GM18907 (cell line): Measurements from ENCODE around the gene SVOP.
"Not testable (repeated sequence)": the region's sequence is repeated elsewhere in the genome, so short reads cannot be mapped to it uniquely, and the experiment has no call there.

Source experiments
- ATAC-seq: cut with Tn5 transposase; IDR thresholded peaks from one replicate; pipeline ENCODE4 v1.9.1; 2021; ENCODE audit warnings: mild to moderate bottlenecking, moderate library complexity; ENCODE audit not compliant: unreplicated experiment

SVOP gene

DNA sequence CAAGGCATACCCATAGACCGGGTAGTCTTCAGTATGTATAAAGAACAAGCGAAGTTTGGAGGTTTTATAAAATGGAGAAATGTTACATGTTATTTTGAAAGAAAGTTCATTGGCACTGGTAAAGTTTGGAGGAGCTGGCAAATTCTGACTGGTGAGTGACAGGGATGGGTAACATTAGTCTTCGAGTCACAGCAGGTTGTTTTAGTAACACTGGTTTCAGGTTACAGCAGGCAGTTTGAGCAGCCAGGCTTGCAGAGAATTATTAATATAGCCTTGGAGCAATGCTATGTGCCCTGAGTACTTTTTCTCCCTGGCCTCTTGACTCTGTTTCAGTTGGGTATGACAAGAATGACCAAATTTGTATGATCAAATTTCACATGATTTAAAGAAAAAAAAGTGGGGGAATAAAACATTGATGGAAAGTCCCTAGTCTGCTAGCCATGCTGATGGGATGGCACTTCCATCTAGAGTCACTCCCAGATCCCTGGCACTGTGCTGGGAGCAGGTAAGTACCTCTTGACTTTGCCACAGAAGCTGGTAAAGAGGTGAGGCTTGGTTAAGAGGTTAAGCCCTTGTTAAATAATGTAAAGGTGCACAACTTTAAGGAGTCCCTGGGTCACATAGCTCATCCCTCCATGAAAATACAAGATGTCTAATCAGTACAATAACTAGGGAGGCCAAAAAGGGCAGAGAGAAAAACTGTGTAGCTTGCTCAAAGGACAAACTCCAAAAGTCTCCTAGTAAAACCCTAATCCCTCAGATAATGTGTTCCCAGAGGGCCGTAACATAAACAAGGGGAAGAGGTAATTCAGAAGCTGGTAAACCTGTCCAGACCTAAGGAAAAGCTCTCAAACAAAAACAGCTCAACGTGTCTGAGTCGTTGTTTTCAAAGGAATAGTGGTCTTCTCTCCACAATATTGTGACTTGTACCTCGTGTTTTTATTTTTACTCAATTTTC lies 12.7 kb upstream of the SVOP start:
- no peak for ATAC-seq

DNA sequence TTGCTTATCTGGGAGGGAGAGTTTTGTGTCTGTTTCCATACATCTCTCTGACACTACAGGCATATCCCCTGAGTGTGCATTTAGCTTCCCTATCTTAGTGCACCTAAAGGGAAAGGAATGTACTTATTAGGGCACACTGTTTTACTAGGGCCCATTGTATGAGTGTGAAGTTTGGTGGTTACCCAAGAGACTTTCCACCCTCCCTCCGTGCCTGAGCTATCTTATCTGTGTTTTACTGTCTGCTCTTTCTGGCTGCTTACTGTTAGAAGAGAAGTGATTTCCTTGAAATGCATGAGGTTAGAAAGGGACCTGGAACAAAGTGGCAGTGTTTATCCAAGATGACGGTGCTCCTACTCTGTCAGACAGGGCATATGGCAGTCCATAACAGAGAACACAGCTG lies 8.5 kb upstream of the SVOP start:
- ATAC-seq = no peak

DNA sequence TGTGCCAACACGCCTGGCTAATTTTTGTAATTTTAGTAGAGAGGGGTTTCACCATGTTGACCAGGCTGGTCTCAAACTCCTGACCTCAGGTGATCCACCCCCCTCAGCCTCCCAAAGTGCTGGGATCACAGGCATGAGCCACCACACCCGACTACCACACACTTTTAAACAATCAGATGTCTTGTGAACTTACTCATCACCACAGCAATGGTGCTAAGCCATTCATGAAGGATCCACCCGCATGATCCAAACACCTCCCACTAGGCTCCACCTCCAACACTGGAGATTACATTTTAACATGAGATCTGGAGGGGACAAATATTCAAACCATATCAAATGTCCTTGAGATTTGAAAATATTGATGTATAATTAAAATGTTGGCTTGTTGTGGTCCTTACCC lies 7.8 kb upstream of the SVOP start:
- ATAC-seq = not testable (repeated sequence)

DNA sequence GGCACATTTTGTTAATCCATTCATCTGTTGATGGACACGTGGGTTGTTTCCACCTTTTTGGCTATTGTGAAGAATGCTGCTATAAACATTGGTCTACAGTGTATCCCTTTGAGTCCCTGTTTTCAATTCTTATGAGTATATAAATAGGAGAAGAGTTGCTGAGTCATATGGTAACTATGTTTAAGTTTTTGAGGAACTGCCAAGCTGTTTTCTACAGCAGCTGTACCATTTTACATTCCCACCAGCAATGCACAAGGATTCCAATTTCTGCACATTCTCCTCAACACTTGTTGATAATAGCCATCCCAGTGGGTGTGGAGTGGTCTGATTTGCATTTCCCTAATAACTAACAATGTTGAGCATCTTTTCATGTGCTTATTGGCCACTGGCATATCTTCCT lies 6.9 kb upstream of the SVOP start:
- no peak for ATAC-seq

DNA sequence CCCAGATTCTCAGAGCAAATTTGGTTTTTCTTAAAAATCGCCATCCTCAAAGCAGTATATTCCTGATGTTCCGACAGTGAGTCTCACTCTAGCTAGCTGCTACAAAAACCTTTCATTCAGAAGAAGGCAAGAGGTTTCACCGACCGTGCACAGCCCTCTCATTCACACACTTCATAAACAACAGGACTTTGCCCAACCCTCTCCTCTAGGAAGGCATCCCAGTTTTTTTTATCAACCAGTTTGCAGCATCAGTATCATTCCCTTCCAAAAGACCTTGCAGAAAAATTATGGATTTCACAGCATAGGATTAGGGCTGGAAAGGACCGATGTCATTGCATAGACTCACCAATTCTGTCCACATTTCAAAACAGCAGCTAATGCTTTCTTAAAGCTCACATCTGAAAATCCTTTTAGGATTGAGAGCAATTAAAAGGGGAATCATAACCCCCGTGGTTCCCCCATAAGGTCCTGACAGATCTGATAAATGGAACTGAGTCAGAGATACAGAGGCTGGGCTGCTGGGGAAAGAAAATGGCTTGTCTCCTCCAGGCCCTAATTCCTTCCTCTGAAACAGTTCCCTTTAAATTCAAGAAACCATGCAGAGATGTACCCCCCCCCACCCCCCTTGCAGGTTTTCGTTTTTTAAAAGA lies 597 bp downstream of the SVOP start:
- no peak for ATAC-seq

DNA sequence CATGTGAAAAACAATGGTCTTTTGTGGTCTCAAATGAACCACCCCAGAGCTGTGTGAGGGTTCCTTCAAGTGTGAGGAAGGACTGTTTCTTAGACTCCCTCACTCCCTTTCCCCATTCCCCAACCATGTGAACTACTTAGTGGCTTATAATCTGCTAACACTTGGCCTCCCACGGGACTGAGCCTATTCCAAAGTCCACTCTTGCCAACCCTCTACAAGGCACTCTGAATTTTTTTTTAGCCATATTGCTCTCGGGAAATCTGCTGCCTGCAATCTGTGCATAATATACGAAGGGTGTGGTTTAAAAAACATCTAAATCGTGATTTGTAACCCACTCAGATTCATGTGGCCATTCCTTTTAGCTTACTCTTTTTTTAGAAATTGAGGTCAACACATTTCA lies 2.6 kb downstream of the SVOP start:
- no peak for ATAC-seq

DNA sequence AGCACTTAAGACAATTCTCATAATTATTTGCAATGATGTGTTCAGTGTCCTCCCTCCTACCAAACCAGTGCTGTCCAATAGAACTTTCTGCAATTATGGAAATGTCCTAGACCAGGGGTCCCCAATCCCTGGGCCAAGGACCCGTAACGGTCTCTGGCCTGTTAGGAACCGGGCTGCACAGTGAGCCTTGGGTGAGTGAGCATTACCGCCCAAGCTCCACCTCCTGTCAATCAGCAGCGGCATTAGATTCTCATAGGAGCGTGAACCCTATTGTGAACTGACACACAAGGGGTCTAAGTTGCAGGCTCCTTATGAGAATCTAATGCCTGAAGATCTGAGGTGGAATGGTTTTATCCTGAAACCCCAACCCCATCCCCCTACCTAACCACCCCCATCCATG lies 3.9 kb downstream of the SVOP start:
- ATAC-seq = no peak

DNA sequence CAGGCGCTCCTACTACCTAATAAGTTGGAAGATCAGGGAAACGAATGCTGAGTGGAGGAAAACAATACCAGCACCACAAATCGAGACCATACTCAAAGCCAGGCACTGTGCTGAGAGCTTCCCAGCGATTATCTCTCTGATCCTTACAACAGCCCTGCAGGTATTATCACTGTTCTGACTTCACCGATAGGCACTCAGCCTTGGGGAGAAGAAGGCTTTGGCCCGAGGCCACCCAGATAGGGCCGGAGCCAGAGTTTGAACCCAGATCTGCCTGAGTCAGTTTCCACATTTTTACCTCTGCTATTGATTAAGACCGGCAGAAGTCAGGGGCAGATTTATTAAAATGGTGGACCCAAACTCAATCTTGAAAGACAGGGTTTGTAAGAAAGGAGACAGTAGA lies 4.9 kb downstream of the SVOP start:
- no peak for ATAC-seq

DNA sequence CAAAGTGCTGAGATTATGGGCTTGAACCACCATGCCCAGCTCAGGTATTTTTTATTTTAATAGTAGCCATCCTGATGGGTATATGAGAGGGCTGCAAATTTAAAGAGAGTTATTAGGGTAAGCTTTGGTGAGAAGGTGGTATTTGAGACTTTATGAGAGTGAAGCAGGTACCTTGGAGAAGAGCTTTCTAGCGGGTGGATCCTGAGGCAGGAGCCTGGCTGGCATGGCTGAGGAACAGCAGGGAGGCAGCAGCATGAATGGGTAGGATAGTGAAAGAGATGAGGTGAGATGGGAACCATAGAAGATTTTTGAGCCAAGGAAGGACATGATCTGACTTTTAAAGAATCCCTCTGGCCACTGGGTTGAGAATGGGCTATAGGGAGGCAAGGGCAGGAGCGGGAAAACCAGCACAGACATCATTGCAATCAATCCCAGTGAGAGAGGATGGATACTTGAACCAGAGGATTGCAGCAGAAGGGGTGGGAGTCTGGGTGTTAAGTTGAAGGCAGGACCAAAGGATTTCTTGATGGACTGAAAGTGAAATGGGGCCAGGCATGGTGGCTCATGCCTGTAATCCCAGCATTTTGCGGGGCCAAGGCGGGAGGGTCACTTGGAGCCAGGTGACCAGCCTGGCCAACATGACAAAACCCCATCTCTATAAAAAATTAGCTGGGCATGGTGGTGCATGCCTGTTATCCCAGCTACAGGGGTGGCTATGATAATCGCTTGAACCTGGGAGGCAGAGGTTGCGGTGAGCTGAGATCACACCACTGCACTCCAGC lies 5.7 kb downstream of the SVOP start:
- ATAC-seq = no peak

DNA sequence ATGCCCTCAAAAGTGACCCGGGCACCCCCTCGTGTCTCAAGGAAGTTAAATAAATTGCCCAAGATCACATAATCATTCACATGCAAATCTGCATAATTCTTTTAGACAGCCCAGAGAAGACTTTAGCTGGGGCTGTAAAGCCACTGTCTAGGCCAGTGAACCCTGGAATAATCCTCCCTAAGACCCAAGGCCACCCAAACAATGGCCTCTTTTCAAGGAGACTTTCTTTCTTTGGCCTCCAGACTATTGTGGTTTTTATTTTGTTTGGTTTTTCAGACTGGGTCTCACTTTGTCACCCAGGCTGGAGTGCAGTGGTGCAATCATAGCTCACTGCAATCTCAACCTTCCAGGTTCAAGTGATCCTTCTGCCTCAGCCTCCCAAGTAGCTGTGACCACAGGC lies 10.6 kb downstream of the SVOP start:
- no peak for ATAC-seq

DNA sequence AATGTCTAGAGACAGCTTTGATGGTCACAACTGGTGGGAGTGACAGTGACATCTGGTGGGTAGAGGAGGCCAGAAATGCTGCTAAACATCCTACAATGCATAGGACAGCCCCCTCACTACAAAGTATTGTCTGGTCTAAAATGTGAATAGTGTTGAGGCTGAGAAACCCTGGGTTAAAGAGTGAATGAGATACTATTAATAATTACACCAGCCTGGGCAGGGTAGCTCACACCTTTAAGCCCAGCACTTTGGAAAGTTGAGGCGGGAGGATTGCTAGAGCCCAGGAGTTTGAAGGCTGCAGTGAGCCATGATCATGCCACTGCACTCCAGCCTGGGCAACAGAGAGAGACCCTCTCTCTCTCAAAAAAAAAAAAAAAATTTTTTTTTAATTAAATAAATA lies 11.1 kb downstream of the SVOP start:
- ATAC-seq = no peak

DNA sequence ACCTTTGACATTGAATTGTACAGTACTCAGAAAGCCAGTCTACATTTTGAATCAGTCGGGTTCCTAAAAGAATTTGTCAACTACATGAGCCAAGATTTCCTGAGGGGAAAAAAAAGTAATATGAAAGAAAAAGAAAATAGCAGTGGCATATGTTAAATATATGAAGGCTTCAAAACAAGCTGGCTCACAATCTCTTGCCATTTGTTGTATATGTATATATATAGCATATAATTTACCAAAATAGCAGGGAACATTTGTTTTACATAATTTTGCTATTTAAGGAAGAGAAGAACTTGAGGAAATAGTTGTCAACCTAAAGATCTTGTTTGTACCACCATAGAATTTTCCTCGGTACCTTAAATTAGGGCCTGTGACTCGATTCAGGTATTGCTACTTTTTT lies 16.9 kb downstream of the SVOP start:
- ATAC-seq = no peak

DNA sequence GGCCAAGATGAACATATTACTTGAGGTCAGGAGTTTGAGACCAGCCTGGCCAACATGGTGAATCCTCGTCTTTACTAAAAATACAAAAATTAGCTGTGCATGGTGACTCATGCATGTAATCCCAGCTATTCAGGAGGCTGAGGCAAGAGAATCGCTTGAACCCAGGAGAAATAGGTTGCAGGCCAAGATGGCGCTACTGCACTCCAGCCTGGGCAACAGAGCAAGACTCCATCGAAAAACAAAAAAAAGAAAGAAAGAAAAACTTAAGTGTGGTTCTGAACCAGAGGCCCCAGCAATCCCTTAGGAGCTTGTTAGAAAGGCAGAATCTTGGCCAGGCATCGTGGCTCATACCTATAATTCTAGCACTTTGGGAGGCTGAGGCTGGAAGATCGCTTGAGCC lies 24.5 kb downstream of the SVOP start:
- no peak for ATAC-seq

DNA sequence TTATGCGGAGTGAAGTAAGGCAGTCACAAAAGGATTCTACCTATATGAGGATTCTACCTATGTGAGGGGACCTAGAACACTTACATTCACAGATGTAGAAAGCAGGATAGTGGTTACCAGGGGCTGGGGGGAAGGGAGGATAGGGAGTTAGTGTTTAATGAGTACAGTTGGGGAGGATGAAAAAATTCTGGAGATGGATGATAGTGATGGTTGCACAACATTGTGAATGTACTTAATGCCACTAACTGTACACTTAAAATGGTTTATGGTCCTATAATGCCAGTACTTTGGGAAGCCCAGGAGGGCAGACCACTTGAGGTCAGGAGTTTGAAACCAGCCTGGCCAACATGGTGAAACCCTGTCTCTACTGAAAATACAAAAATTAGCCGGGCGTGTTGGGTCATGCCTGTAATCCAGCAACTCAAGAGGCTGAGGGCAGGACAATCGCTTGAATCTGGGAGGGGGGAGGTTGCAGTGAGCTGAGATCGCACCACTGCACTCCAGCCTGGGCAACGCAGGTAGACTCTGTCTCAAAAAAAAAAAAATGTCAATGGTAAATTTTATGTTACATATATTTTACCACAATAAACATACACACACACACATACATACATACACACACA lies 25.4 kb downstream of the SVOP start:
- no peak for ATAC-seq

DNA sequence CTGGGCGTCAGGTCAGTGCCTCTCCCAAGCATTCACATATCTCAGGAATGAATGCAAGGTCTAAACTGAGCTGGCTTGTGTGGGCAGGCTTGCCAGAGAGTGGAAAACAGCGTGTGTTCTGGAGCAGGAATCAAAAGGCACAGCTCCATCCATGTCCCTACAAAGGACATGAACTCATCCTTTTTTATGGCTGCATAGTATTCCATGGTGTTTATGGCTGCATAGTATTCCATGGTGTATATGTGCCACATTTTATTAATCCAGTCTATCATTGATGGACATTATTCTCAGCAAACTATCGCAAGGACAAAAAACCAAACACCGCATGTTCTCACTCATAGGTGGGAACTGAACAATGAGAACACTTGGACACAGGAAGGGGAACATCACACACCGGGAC lies 30.8 kb downstream of the SVOP start:
- ATAC-seq = not testable (repeated sequence)

DNA sequence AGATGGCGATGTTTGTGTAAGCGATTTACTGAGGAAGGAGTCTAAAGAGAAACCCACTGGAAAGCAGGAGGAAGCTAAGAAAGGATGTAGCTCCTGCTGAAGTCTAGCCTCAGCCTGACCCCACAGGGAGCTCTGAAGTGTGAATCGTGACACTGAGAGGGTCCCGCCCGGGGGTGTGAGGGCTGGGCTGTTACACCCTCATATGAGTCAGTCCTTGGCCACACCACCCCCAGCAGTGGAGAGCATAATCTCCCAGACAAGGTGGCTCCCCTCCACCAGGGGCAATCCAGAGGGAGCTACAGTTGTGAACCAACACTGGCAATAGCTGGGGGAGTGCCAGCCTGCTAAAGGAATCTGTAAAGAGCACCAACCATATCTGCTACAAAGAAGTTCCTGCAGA lies 31.5 kb downstream of the SVOP start:
- no peak for ATAC-seq

DNA sequence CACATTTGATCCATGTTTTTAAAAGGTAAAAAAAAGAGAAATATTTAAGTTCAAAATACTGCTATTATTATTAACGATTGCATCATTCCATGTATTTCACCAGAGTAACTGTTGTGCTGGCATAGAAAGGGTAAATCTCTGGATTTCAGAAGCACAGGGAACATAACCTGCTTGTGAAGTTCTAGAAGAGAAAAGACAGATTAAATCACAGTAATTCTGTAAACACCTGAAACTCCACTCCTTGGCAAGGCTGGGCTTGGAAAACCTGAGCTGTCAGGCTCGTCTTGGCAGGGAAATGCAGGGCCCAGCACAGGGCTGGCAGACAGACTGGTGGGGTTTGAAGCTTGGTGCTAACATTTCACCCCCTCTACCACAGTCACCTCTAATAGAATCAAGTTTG lies 35.1 kb downstream of the SVOP start:
- ATAC-seq = no peak

DNA sequence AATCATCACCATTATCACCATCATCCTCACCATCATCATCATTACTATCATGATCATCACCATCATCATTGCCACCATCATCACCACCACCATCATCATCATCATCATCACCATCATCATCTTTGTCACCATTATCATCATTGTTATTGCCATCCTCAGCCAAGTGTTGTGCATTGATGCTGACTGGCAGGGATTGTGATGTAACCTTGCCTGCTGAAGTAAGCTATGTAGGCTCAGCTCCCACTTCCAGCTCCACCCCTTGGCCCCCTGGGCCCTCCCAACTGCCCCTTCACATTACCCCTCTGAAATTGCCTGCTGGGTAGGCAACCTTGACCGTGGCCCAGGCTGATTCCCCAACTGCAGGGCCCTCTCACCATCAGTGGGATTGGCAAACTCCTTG lies 37.6 kb downstream of the SVOP start:
- no peak for ATAC-seq

DNA sequence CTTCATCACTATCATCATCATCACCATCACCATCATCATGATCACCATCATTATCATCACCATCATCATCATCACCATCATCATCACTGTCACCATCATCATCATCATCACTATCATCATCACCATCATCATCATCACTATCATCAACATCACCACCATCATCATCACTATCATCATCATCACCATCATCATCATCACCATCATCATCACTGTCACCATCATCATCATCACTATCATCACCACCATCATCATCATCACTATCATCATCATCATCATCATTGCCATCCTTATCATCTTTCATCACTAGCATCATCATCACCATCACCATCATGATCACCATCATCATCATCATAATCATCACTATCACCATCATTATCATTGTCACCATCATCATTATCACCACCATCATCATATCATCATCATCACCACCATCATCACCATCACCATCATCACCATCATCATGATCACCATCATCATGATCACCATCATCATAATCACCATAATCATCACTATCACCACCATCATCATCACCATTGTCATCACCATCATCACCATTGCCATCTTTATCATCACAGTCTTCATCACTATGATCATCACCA lies 38.1 kb downstream of the SVOP start:
- ATAC-seq = no peak

DNA sequence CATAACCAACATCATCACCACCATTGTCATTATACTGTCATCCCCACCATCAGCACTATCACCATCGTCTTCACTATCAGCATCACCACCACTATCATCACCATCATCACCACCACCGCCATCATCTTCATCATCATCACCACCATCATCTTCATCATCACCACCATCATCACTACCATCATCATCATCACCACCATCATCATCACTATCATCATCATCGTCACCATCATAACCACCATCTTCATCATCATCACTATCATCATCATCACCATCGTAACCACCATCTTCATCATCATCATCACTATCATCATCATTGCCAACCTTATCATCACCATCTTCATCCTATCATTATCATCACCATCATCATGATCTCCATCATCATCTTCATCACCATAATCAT lies 39.0 kb downstream of the SVOP start:
- no peak for ATAC-seq
